MCF 10A (cell line): ENCODE measurements around the gene SOAT2. TPM values are rescaled to one million over a fixed set of nuclear protein-coding genes. Genes with fewer than 3 reads are reported as not detected.

ENCODE experiments used
- BruUV-seq: library from RNA; stranded (reverse); fragments of 400-500 nt; replicated peaks from 2 replicates; lab custom pipeline; 2021; lab: Mats Ljungman, UMichigan
- CTCF ChIA-PET: fragments of 300-600 bp; sonication (Branson Sonifier 250); formaldehyde crosslinking; extraction: SDS; loops from one replicate; lab custom pipeline; 2021; ENCODE audit warnings: antibody characterized with exemption, inconsistent platforms; lab: Yijun Ruan, JAX
- POLR2A ChIA-PET: fragments of 300-600, 350-650 bp; sonication (Branson Sonifier 250); formaldehyde crosslinking; extraction: SDS; loops from one replicate; lab custom pipeline; 2020; ENCODE audit warnings: antibody characterized with exemption, inconsistent platforms; lab: Yijun Ruan, JAX
- DNase-seq: peaks from one replicate; pipeline ENCODE4 v3.0.0-alpha.2; 2018; ENCODE audit not compliant: unreplicated experiment
- H3K27ac Mint-ChIP-seq: one replicate; pipeline ENCODE4 v1.8.0; 2022; ENCODE audit warnings: mild to moderate bottlenecking, low read depth, mixed read lengths; ENCODE audit not compliant: unreplicated experiment
- H3K27me3 Mint-ChIP-seq: one replicate; pipeline ENCODE4 v1.8.0; 2022; ENCODE audit warnings: mixed read lengths; ENCODE audit not compliant: insufficient read depth, unreplicated experiment
- H3K36me3 Mint-ChIP-seq: one replicate; pipeline ENCODE4 v1.8.0; 2022; ENCODE audit warnings: mild to moderate bottlenecking, moderate library complexity, mixed read lengths; ENCODE audit not compliant: insufficient read depth, unreplicated experiment
- H3K4me1 Mint-ChIP-seq: one replicate; pipeline ENCODE4 v1.8.0; 2022; ENCODE audit warnings: mixed read lengths; ENCODE audit not compliant: insufficient read depth, unreplicated experiment
- H3K4me3 Mint-ChIP-seq: one replicate; pipeline ENCODE4 v1.8.0; 2022; ENCODE audit warnings: mild to moderate bottlenecking, moderate library complexity, mixed read lengths; ENCODE audit not compliant: unreplicated experiment
- H3K9me3 Mint-ChIP-seq: one replicate; pipeline ENCODE4 v1.8.0; 2022; ENCODE audit warnings: mixed read lengths; ENCODE audit not compliant: unreplicated experiment
- CTCF ChIP-seq: fragments of 200-600 bp; IDR thresholded peaks from one replicate; pipeline ENCODE4 v1.8.0; 2022; ENCODE audit warnings: antibody characterized with exemption, mild to moderate bottlenecking; ENCODE audit not compliant: unreplicated experiment
- intact Hi-C: fragments of 100-400 bp; cut with micrococcal nuclease; formaldehyde crosslinking; loops from 2 replicates; pipeline ENCODE4 v1.14.1; 2022
- total RNA-seq: library from RNA; stranded (reverse); gene quantifications from 2 replicates; pipeline ENCODE4 v1.2.3, GENCODE V29; 2022

The SOAT2 gene
- total RNA-seq, 1 experiment from 2014 or later: not detected

- H3K27ac Mint-ChIP-seq: no peak overlapping the region
- CTCF ChIA-PET: interaction anchor here (0.6 to 2.7 kb wide), 3 partner anchors 10 to 49 kb away, joined by 3 to 25 read pairs (median 5); no protein-coding TSS in a partner anchor
- H3K4me3 Mint-ChIP-seq: no peak overlapping the region
- intact Hi-C loops: no loop called here
- no peaks in the 10 kb centered on the region for H3K9me3 Mint-ChIP-seq
- H3K27me3 Mint-ChIP-seq: no peaks in the 10 kb centered on the region
- POLR2A ChIA-PET: interaction anchor here (1.0 to 1.9 kb wide), 3 partner anchors 8 to 50 kb away, joined by 3 to 14 read pairs (median 3); partner anchors contain the start of gene EIF4B
- no peak for TF ChIP-seq CTCF
- BruUV-seq: TSS peak; percentile 18
- peaks cover 31% of the 10 kb centered on the region for H3K36me3 Mint-ChIP-seq
- H3K4me1 Mint-ChIP-seq: peaks cover 21% of the 10 kb centered on the region
- DNase-seq: no peak
Observed at GRCh38 chr12:53056296-53056695, 47.0 kb upstream of the SOAT2 start.

- ChIA-PET CTCF (interaction anchor here (0.6 to 2.7 kb wide), 3 partner anchors 9 to 50 kb away, joined by 3 to 25 read pairs (median 5); no protein-coding TSS in a partner anchor), POLR2A (interaction anchor here (0.6 to 1.9 kb wide), 6 partner anchors 9 to 161 kb away, joined by 3 to 14 read pairs (median 3); partner anchors contain the start of gene EIF4B)
- no TSS peak for BruUV-seq
- Mint-ChIP-seq H3K36me3 (peaks cover 37% of the 10 kb centered on the region), H3K4me1 (peaks cover 18% of the 10 kb centered on the region), H3K4me3 (no peak overlapping the region), H3K27me3 (no peaks in the 10 kb centered on the region), H3K27ac (no peak overlapping the region), H3K9me3 (no peaks in the 10 kb centered on the region)
- TF ChIP-seq CTCF: no peak
- DNase-seq: no peak
- intact Hi-C loops: no loop called here
Observed at GRCh38 chr12:53056901-53057300, 46.4 kb upstream of the SOAT2 start.

- POLR2A ChIA-PET: interaction anchor here (0.8 to 1.9 kb wide), 3 partner anchors 10 to 160 kb away, joined by 3 to 14 read pairs (median 6); no protein-coding TSS in a partner anchor
Observed at GRCh38 chr12:53057816-53058500, 45.3 kb upstream of the SOAT2 start.

More at GRCh38 chr12:53057816-53058500, 45.3 kb upstream of the SOAT2 start:
- Mint-ChIP-seq H3K36me3 (peaks cover 40% of the 10 kb centered on the region), H3K4me3 (no peak overlapping the region), H3K9me3 (no peaks in the 10 kb centered on the region), H3K4me1 (peaks cover 11% of the 10 kb centered on the region), H3K27me3 (no peaks in the 10 kb centered on the region), H3K27ac (no peak overlapping the region)
- no TSS peak for BruUV-seq
- no peak for DNase-seq
- intact Hi-C loops: no loop called here
- no peak for TF ChIP-seq CTCF
- CTCF ChIA-PET: interaction anchor here (0.5 to 2.7 kb wide), 5 partner anchors 8 to 234 kb away, joined by 3 to 25 read pairs (median 4); no protein-coding TSS in a partner anchor
